NCI-H1092 (cell line): ENCODE results near the gene YIPF2.
"Not testable (repeated sequence)": the region's sequence is repeated elsewhere in the genome, so short reads cannot be mapped to it uniquely, and the experiment has no call there.

ENCODE experiments used
- DNase-seq: peaks from one replicate; lab custom pipeline; 2025; lab: John Stamatoyannopoulos, UW

YIPF2 gene

DNA sequence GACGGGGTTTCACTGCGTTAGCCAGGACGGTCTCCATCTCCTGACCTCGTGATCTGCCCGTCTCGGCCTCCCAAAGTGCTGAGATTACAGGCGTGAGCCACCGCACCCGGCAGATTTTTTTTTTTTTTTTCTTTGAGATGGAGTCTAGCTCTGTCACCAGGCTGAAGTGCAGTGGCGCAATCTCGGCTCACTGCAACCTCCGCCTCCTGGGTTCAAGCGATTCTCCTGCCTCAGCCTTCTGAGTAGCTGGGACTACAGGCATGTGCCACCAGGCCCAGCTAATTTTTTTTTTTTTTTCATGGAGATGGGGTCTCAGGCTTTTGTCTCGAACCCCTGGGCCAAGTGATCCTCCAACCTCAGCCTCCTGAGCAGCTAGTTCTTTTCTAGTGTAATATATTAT lies 13.2 kb upstream of the YIPF2 start:
- not testable (repeated sequence) for DNase-seq

DNA sequence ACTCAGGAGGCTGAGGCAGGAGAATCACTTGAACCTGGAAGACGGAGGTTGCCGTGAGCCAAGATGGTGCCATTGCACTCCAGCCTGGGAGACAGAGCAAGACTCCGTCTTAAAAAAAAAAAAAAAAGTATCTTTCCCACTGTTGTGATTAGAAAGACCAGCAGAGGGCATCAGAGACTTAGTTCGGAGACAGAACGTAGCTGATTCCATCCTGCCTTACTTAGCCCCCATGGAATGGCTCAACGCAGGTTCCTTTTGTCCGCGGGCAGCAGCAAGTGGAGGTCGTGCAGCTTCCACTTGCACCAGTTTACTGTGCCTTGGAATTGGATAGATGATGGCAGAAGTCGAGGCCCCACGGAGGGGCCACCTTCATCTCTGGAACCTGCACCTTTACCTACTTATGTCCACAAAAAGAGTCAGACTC lies 8.2 kb upstream of the YIPF2 start:
- DNase-seq, result peak; percentile 73

DNA sequence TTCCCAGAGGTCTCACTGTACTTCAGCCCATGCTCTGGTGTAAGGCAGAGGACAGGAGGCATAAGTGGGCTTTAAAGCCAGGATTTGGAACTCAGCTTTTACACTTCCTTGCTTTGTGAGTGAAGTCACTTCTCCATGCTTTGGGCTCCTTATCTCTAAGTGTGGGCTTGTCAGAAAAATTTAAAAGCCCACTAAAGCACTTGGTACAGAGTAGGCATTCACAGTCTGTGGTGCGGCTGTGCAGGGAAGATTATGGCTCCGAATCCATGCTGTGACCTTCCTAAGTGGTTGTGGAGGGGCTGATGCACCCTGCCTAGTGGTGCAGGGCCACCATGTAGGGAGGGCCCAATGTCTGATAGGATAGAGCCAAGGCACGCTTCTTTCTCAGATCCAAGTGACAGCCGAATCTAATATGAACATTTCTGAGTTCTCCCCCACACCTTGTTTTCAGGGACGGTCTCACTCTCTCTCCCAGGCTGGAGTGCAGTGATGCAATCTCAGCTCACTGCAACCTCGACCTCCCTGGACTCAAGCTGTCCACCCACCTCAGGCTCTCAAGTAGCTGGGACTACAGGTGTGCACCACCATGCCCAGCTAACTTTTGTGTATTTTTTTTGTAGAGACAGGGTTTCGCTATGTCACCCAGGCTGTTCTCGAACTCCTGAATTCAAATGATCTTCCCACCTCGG lies 7.1 kb upstream of the YIPF2 start:
- no peak for DNase-seq

DNA sequence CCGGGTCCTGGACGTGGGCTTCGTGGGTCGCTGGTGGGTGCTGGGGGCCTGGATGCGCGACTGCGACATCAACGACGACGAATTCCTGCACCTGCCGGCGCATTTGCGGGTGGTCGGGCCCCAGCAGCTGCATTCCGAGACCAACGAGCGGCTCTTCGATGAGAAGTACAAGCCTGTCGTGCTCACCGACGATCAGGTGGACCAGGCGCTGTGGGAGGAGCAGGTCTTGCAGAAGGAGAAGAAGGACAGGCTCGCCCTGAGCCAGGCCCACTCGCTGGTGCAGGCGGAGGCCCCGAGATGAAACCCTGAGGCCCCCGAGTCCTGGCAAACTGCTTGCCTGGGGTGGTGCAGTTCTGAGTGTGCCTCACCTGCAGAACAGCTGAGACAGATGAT lies 959 bp upstream of the YIPF2 start:
- no peak for DNase-seq

DNA sequence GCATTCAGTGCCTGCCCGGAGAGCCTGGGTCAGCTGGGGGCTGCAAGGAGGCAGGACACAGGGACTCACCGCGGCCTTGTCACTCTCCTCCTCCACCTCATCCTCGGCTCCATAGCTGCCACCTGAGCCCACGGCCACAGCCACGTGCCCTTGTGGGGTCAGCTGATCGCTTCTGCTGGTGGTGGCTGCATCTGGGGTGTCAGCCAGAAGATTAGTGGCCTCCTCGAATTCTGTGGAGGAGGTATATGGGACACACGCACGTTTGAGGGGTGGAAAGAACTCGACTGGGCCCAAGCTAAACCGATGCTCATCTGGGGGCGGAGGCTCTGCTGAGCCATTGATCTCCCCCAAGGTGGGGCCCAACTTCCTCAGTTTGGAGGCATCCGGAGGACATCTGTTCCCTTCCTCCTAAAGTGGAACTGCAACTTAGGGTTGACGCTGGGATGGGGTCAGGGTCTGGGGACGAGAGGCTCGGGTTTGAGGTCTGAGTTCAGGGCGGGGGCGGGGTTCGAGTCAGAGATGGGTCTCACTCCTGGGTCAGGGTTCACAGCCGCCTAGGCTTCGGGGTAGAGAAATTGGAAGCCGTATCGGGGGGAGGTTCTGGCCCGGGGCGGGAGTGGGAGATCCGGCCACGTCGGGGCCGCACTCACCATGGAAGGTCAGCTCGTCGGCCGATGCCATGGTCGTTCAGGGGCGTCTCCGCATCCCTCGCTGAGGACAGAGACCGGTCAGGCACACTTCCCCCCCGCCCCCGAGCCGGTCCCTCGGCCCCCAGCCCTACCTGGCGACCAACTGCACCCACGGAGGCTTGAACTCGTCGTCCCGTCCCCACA lies 493 bp downstream of the YIPF2 start:
- no peak for DNase-seq

DNA sequence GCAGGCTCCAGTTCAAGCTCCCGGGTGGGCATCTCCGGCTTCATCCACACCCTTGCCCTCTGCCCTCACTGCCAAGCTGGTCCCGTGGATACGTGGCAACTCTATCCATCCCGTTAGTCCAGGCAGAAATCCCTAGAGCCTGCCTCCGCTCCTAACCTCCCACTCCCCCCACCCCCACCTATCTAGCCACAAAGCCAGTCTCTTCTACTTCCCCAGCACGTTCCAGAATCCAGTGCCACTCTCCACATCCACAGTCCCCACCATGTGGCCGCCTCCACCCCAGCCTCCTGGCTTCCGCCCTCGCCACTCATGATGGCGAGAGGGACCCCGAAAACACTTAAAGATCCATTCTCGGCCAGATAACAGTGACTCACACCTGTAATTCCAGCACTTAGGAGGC lies 3.8 kb downstream of the YIPF2 start:
- DNase-seq, result no peak

DNA sequence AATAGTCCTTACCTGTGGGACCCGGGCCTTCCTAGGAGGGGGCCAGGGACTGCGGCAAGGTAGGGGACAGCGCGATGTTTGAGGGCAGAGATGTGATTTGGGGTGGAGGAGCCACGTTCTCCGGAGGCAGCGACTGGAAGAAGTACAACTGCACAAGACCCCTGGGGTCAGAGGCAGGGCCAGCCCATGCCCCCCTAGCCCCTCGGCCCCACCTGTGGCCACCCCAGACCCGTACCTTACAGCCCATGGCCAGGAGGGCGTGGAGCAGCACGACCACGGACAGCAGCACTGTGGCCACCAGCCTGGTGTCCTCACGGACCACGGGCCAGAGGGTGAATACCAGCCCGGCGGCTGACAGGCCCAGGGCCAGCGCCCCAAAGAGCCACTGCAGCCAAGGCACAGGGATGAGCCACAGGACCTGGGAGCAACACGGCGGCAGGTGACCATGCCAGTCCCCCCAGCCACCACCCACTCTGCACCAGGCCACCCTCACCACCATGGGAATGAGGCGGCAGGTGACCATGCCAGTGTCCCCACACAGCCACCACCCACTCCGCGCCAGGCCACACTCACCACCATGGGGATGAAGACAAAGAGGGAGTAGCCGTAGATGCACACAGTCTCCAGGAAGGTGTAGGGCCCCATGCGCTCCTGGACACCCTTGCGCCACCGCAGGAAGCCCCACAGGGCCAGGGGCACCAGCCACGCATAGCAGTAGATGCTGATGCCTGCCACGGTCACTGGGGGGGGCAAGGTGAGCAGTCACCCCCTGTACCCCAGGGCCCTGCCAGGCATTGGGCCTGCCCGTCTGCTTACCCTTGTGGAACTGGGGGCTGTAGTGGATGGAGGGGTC lies 5.0 kb downstream of the YIPF2 start:
- no peak for DNase-seq

DNA sequence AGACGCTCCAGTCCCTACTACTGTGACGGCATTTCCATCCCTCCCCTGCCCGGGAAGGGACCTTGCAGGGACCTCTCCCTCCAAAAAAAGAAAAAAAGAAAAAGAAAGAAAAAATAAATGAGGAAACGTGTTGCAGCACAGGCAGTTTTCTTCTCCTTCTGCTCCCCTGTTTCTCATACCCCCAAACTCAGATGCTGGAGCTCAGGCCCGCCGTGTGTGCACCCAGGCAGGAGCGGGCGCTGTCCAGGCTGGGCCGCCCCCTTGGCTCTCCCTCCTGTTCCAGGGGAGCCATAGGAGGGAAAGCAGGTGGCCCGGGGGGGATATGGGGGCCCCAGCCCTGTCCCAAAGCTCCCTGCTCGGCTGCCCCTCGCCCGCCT lies 5.8 kb downstream of the YIPF2 start:
- DNase-seq, result no peak

DNA sequence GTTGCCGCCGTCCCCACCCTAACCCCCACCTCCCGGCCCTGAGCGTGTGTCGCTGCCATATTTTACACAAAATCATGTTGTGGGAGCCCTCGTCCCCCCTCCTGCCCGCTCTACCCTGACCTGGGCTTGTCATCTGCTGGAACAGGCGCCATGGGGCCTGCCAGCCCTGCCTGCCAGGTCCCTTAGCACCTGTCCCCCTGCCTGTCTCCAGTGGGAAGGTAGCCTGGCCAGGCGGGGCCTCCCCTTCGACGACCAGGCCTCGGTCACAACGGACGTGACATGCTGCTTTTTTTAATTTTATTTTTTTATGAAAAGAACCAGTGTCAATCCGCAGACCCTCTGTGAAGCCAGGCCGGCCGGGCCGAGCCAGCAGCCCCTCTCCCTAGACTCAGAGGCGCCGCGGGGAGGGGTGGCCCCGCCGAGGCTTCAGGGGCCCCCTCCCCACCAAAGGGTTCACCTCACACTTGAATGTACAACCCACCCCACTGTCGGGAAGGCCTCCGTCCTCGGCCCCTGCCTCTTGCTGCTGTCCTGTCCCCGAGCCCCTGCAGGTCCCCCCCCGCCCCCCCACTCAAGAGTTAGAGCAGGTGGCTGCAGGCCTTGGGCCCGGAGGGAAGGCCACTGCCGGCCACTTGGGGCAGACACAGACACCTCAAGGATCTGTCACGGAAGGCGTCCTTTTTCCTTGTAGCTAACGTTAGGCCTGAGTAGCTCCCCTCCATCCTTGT lies 6.4 kb downstream of the YIPF2 start:
- no peak for DNase-seq

DNA sequence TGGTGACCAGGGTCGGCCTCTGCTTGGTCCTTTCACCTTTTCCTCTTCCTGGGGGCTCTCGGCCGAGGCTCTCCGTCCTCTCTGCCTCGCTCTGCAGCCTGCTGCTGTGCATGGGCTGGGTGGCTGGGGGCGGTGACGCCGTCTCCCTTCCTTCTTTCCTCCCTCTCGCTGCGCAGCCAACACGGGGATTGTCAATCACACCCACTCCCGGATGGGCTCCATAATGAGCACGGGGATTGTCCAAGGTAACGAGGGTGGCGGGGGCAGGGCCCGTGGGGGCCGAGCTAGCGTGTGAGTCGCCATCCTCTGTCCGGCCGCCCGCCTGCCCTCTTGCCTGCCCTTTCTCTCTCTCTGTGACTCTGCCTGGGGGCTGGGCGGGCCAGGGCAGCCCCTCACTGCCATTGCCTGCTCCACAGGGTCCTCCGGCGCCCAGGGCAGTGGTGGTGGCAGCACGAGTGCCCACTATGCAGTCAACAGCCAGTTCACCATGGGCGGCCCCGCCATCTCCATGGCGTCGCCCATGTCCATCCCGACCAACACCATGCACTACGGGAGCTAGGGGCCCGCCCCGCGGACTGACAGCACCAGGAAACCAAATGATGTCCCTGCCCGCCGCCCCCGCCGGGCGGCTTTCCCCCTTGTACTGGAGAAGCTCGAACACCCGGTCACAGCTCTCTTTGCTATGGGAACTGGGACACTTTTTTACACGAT lies 7.1 kb downstream of the YIPF2 start:
- DNase-seq, result no peak

DNA sequence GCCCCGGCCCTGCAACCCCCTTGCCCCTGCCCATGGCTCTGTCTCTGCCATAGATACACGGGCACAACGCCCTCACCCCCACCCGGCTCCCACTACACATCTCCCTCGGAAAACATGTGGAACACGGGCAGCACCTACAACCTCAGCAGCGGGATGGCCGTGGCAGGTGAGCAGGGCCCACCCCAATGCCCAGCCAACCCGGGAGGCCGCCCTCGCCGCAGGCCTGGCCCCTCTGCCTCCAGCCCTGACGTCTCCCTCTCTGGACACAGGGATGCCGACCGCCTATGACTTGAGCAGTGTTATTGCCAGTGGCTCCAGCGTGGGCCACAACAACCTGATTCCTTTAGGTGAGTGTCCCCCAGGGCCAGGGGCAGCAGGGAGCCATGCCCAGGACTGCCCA lies 7.7 kb downstream of the YIPF2 start:
- DNase-seq, result no peak

DNA sequence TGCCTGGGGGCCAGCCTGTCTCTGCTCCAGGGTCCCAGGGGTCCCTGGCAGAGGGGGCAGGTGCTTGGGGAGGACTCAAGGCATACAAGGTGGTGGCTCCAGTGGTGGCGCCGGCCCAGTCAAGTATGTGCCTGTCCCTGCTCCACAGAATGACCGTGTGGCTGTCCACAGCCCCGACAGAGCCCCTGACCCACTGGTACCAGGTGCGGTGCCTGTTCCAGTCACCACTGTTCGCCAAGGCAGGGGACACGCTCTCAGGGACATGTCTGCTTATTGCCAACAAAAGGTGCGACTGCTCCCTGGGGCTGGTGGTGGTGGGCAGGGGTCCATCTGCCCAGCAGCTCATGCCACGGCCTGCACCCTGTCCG lies 8.2 kb downstream of the YIPF2 start:
- DNase-seq, result no peak

DNA sequence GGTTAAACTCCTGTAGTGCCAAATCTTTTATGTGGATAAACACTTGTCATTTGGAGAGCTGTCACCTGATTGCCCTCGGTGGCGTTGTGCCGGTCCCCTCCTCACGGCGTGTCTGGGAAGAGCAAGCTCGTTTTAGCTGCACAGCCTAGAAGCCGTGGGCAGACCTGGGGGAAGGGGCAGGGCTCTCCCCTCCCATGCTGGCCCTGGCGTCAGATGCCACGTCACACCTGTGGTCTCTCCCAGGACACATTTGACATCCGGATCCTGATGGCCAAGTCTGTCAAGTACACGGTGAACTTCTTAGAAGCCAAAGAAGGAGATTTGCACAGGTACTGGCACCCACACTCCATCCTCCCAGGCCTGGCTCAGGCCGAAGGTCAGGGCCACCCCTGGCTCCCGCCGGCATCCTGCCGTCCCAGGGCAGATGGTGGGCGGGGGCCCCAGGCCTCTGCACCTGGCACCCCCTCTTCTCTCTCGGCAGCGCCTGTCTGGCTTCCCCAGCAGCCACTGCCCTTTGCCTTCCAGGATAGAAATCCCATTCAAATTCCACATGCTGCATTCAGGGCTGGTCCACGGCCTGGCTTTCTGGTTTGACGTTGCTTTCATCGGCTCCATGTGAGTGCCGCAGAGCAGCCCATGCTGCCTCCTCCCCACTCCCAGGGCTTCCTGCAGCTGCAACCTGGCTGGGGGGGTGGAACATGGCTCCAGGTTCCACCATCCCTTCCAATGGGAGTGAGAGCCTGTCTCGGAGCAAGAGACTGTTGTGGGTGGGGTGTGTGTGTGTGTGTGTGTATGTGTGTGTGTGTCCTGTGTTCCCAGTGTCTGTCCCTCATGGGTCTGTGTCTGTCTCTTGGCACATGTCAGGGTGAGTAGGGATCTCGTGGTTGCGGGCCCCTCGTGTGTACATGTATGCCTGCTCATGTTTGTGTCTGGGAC lies 8.8 kb downstream of the YIPF2 start:
- no peak for DNase-seq

DNA sequence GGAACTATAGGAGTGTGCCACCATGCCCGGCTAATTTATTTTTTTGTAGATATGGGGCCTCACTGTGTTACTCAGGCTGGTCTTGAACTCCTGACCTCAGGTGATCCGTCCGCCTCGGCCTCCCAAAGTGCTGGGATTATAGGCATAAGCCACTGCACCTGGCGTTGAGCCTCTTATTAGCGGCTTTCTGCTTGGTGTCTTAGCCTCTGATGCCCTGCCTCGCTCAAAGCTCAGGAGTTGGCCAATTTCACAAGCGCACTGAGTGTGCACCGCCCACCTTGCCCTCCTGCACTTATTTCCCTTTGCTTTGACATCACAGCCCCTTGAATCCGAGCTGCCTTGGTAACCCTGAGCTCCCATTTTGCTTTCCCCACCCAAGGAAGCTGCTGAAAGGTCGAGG lies 10.1 kb downstream of the YIPF2 start:
- no peak for DNase-seq

DNA sequence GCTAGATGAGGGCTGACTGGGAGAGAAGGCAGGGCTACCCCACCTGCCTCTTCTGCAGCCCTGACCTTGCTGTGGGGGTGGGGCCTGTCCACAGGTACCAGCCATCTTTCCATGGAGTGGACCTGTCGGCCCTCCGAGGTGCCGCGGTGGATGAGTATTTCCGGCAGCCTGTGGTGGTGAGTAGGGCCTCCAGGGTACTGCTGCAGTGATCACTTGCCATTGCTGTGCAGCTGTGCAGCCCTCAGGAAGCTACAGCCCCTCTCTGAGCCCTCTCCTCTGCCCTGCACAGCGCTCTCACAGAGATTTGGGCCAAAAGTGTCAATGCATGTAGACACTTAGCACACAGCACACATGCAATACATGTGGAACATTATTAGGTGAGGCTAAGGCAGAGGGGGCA lies 11.8 kb downstream of the YIPF2 start:
- DNase-seq, result no peak

DNA sequence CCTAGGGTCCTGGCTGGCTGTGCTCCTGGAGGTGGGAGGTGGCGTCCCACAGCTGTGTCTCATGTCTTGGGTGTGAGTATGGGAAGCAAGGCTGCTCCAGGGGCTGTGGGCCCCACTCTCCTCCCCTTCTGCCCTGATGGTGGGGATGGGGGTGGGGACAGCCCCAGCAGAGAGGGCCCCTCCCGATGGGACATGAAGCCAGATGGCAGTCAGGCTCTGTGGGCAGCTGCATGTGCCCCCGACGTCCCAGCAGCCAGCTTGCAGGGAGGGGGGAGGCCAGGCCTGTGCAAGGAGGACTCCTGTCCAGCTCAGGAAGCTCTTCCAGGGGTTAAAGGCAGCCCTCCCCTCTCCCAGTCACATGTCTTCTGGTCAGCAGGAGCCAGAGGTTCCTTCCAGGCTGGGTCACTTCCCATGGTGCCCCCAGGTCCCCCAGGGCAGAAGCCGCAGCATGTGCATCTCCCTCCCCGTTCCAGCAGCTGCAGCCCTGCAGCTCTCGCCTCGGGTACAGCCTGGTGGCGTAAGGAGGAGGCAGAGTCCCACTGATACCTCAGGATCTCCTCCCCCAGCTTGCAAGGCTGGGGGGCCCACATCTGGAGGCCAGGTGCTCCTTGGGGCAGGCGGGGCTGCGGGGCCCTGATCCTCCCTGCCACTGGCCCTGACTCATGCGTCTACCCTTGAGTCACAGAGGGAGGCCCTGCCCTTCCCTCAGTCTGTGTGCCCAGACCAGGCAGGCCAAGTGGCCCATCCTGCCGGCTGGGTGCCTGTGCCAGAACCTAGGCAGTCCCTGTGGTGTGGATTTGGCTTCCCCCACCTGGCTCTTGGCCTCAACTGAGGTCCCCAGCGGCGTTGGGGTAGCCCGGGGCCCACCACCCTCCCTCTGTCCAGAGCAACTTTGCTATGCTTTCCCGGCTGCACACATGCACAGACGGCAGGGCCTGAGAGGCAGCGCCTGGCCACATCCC lies 13.0 kb downstream of the YIPF2 start:
- DNase-seq, result no peak

DNA sequence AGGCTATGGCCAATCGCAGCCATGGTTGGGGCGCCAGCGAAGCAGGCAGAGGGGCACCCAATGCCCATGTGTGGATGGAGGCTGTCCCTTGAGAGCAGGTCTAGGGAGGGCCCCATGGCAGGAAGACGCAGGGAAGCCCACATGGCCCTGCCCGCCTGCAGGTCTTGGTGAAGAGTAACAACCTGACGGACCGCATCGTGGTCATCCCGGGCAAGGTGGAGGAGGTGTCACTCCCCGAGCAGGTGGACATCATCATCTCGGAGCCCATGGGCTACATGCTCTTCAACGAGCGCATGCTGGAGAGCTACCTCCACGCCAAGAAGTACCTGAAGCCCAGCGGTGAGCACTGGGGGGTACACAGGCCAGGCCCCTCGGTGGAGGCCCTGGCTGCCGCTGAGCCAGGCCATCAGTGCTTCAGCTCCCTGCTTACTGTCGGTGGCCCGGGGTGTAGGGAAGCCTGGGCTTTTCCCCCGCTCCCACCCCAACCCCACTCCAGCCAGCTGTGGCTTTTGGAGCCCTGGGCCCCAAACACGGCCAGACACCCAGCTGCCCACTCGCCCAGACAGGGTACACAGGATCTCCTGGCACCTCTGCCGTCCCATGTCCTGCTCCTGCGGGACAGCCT lies 14.6 kb downstream of the YIPF2 start:
- DNase-seq, result no peak

DNA sequence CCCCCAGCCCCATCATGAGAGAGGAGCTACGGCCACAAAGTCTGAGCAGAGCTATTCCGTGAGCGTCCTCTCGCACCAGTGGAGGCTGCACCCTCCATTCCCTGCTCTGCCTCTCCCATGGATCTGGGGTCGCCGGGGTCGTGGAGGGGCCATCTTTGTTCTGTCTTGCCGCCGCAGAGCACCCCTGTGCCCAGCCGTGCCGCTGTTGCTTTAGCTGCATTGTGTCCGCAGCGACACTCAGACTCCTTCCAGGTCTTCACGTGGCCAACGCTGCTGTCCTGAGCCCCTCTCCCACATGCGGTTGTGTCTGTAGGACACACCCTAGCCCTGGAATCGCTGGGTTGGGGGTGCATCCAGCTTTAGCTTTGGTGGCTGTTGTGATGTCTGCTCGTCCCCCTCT lies 15.8 kb downstream of the YIPF2 start:
- no peak for DNase-seq
